PC-9 (cell line): ENCODE data around the gene SGMS1. TPM values are rescaled to one million over a fixed set of nuclear protein-coding genes. Genes with fewer than 3 reads are reported as not detected.

Experiments used
- BruUV-seq: library from RNA; stranded (reverse); fragments of 400-500 nt; replicated peaks from 2 replicates; lab custom pipeline; 2021; lab: Mats Ljungman, UMichigan
- CTCF ChIA-PET: fragments of 300-600 bp; sonication (Branson Sonifier 250); formaldehyde crosslinking; loops from one replicate; lab custom pipeline; 2022; ENCODE audit warnings: antibody characterized with exemption; lab: Charles Lee
- POLR2A ChIA-PET: fragments of 300-600 bp; sonication (Branson Sonifier 250); formaldehyde crosslinking; loops from one replicate; lab custom pipeline; 2022; ENCODE audit warnings: antibody characterized with exemption; ENCODE audit not compliant: unreplicated experiment; lab: Charles Lee
- DNase-seq, 2 experiments: peaks; one replicate each; pipeline versions ENCODE4 v3.0.0 to v3.0.0-alpha.2; 2015 to 2022; ENCODE audit warnings: mixed read lengths in 1 of 2
- H2AFZ ChIP-seq: fragments of 200-600 bp; sonication (generic); 2 replicates; pipeline ENCODE4 v1.8.1; 2017; ENCODE audit warnings: antibody characterized with exemption
- H3F3A ChIP-seq: fragments of 200-600 bp; sonication (generic); 2 replicates; pipeline ENCODE4 v1.8.1; 2017; ENCODE audit warnings: antibody characterized with exemption, mild to moderate bottlenecking, low read depth; ENCODE audit not compliant: insufficient read depth
- H3K27ac ChIP-seq: fragments of 200-600 bp; sonication (generic); 2 replicates; pipeline ENCODE4 v1.6.1; 2016; ENCODE audit warnings: mixed run types
- H3K27me3 ChIP-seq: fragments of 200-600 bp; sonication (generic); 2 replicates; pipeline ENCODE4 v1.6.1; 2016; ENCODE audit warnings: low read depth, mixed run types; ENCODE audit not compliant: insufficient read depth
- H3K36me3 ChIP-seq: fragments of 200-600 bp; sonication (generic); 2 replicates; pipeline ENCODE4 v1.6.1; 2016; ENCODE audit warnings: low read depth, mixed run types
- H3K4me1 ChIP-seq: fragments of 200-600 bp; sonication (generic); replicated peaks from 2 replicates; pipeline ENCODE4 v1.6.1; 2016; ENCODE audit warnings: mixed run types; ENCODE audit not compliant: insufficient read depth
- H3K4me2 ChIP-seq: fragments of 200-600 bp; sonication (generic); 2 replicates; pipeline ENCODE4 v1.6.1; 2017; ENCODE audit warnings: mixed run types
- H3K4me3 ChIP-seq: fragments of 200-600 bp; sonication (generic); 2 replicates; pipeline ENCODE4 v1.6.1; 2016; ENCODE audit warnings: mixed run types
- H3K79me2 ChIP-seq: fragments of 200-600 bp; sonication (generic); 2 replicates; pipeline ENCODE4 v1.6.1; 2017; ENCODE audit warnings: low read depth, mixed run types
- H3K9me2 ChIP-seq: fragments of 200-600 bp; sonication (generic); 2 replicates; pipeline ENCODE4 v1.8.1; 2017; ENCODE audit warnings: mild to moderate bottlenecking; ENCODE audit not compliant: insufficient read depth
- H3K9me3 ChIP-seq: fragments of 200-600 bp; sonication (generic); 2 replicates; pipeline ENCODE4 v1.8.1; 2016; ENCODE audit warnings: low read depth; ENCODE audit not compliant: insufficient read depth
- H4K20me1 ChIP-seq: fragments of 200-600 bp; sonication (generic); 2 replicates; pipeline ENCODE4 v1.8.1; 2017; ENCODE audit not compliant: insufficient read depth
- EZH2 ChIP-seq: fragments of 200-600 bp; sonication (generic); IDR thresholded peaks from 2 replicates; pipeline ENCODE4 v1.8.0; 2017; ENCODE audit warnings: antibody characterized with exemption, low read depth
- intact Hi-C: fragments of 100-400 bp; cut with micrococcal nuclease; formaldehyde crosslinking; loops from one replicate; pipeline ENCODE4 v1.10.0; 2022; ENCODE audit not compliant: unreplicated experiment
- total RNA-seq: library from RNA; stranded (reverse); gene quantifications from 2 replicates; pipeline ENCODE4 v1.2.3, GENCODE V29; 2021
- TF ChIP-seq, protein P1 (sequence below): fragments of 200-600 bp; sonication (generic); conservative IDR thresholded peaks from 2 replicates; pipeline ENCODE4 v1.6.1; 2017; ENCODE audit warnings: mixed run types, antibody characterized with exemption, mild to moderate bottlenecking, moderate library complexity

SGMS1 gene
- total RNA-seq, 1 experiment from 2014 or later = 35.0 TPM

DNA sequence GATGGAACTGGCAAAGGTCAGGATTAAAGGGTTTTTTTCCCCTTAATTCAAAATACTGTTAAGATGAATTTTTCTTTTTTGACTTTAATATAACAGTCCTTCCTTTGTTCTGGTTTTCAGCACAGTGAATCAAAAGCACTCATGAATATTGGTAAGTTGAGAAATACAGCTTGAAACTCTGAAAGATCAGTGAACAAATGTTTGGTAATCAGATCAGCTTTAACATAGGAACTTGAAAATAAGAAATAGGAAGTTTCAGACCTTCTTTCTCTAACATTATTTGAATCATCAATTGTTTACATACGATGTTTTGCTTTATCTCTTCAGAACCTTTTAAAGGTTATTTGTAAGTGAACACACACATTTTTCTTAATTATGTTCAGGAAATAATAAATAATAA, 90.5 kb downstream of the SGMS1 start:
- H3K4me1 ChIP-seq = peaks cover 14% of the 10 kb centered on the region
- ChIA-PET POLR2A (no interaction called here), CTCF (no interaction called here)
- H3K27me3 ChIP-seq = no peaks in the 10 kb centered on the region
- BruUV-seq = no TSS peak
- no peak for DNase-seq
- no peak overlapping the region for H3K4me3 ChIP-seq
- no peak overlapping the region for H3K4me2 ChIP-seq
- TF ChIP-seq, protein P1, sequence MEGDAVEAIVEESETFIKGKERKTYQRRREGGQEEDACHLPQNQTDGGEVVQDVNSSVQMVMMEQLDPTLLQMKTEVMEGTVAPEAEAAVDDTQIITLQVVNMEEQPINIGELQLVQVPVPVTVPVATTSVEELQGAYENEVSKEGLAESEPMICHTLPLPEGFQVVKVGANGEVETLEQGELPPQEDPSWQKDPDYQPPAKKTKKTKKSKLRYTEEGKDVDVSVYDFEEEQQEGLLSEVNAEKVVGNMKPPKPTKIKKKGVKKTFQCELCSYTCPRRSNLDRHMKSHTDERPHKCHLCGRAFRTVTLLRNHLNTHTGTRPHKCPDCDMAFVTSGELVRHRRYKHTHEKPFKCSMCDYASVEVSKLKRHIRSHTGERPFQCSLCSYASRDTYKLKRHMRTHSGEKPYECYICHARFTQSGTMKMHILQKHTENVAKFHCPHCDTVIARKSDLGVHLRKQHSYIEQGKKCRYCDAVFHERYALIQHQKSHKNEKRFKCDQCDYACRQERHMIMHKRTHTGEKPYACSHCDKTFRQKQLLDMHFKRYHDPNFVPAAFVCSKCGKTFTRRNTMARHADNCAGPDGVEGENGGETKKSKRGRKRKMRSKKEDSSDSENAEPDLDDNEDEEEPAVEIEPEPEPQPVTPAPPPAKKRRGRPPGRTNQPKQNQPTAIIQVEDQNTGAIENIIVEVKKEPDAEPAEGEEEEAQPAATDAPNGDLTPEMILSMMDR = no peak
- no peak for TF ChIP-seq EZH2
- H3K9me2 ChIP-seq = no peaks in the 10 kb centered on the region
- no peaks in the 10 kb centered on the region for H3K36me3 ChIP-seq
- H4K20me1 ChIP-seq = no peaks in the 10 kb centered on the region; the same call in 1 of the 2 replicates
- no peak overlapping the region for H3K27ac ChIP-seq
- intact Hi-C loops = no loop called here
- H3F3A ChIP-seq = no peaks in the 10 kb centered on the region
- H2AFZ ChIP-seq = no peak overlapping the region
- H3K9me3 ChIP-seq = no peaks in the 10 kb centered on the region
- H3K79me2 ChIP-seq = 0 out of 2 replicates have a peak, but pooled peaks cover 3% of the 10 kb centered on the region

DNA sequence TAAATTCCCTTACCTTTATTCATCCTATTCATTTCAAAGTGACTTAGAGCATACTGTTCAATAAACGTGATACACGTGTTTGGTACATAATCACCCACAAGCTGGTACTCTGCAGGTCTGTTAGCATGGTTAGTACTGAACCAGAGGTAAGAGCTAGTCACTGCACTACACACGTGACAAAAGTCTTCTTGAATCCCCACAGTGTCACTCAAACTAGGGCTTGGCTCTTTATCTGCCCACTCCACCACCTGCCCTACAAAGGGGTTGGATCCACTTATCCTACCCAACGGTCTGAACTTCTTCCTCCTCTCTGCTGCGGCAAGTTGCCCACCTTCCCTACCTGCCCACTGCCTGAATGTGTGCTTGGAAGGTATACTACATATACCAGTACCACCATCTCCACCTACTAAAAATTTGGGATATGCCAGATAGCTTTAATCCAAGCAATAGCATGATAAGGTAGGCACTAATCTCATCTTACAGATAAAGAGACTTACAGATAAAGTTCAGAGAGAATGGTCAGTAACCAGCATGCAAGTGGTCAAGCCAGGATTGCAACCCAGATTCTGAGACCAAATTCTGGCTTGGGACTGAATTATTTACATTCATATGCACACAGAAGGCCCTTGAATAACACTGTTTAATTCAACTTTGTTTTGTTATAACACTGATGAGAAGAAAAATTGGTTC, 92.2 kb downstream of the SGMS1 start:
- Histone ChIP-seq H4K20me1 (no peaks in the 10 kb centered on the region; the same call in 1 of the 2 replicates), H3K27me3 (no peaks in the 10 kb centered on the region), H3K9me2 (no peaks in the 10 kb centered on the region), H3K4me1 (peaks cover 14% of the 10 kb centered on the region), H3K36me3 (no peaks in the 10 kb centered on the region), H3K9me3 (no peaks in the 10 kb centered on the region), H3K4me2 (no peak overlapping the region), H3F3A (no peaks in the 10 kb centered on the region), H3K4me3 (no peak overlapping the region), H3K27ac (no peak overlapping the region), H2AFZ (no peak overlapping the region), H3K79me2 (0 out of 2 replicates have a peak, but pooled peaks cover 3% of the 10 kb centered on the region)
- ChIA-PET CTCF (no interaction called here), POLR2A (no interaction called here)
- intact Hi-C loops = no loop called here
- no TSS peak for BruUV-seq
- TF ChIP-seq EZH2 = no peak
- TF ChIP-seq, protein P1 = no peak
- DNase-seq = no peak

DNA sequence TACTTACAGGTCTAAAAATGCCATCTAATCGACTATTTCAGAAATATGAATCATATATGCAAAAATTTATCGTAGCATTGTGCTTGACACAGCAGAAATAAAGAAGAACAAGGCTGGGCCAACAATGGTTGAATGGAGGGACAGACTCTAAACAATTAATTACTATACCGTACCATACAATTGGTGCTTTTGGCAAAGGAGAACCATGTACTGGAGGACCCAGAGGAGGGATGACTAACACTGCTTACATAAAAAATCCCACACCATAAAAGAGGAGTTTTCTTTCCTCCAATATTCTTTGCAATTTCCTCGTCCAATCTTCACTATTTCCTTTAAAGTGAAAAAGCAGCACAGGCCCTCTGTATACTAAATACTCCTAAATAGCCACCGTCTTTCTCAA, 94.1 kb downstream of the SGMS1 start:
- no peaks in the 10 kb centered on the region; the same call in 1 of the 2 replicates for H4K20me1 ChIP-seq
- DNase-seq = no peak
- peaks cover 8% of the 10 kb centered on the region for H3K4me1 ChIP-seq
- no peak for TF ChIP-seq EZH2
- TF ChIP-seq, protein P1 = no peak
- H3K9me2 ChIP-seq = no peaks in the 10 kb centered on the region
- POLR2A ChIA-PET = interaction anchor here (0.7 kb wide), 1 partner anchor 135 kb away, joined by 3 read pairs; no protein-coding TSS in a partner anchor
- 0 out of 2 replicates have a peak, but pooled peaks cover 3% of the 10 kb centered on the region for H3K79me2 ChIP-seq
- H3F3A ChIP-seq = no peaks in the 10 kb centered on the region
- H2AFZ ChIP-seq = no peak overlapping the region
- no peak overlapping the region for H3K27ac ChIP-seq
- H3K36me3 ChIP-seq = no peaks in the 10 kb centered on the region
- H3K9me3 ChIP-seq = no peaks in the 10 kb centered on the region
- no peaks in the 10 kb centered on the region for H3K27me3 ChIP-seq
- no peak overlapping the region for H3K4me3 ChIP-seq
- H3K4me2 ChIP-seq = no peak overlapping the region
- BruUV-seq = no TSS peak
- intact Hi-C loops = no loop called here
- CTCF ChIA-PET = interaction anchor here (0.6 kb wide), 1 partner anchor 359 kb away, joined by 3 read pairs; no protein-coding TSS in a partner anchor
